Testis (tissue), 3 donors: ENCODE measurements around the gene ZNF547. TPM values are rescaled to one million over a fixed set of nuclear protein-coding genes. Genes with fewer than 3 reads are reported as not detected.

Source experiments
- polyA plus RNA-seq: library from polyadenylated mRNA; stranded (reverse); fragments of 350-450 nt; fragmentation: Illumina TruSeq; extraction: RNeasy Lipid Tissue Mini Kit (QIAGEN cat#74804); gene quantifications from one replicate; pipeline ENCODE4 v1.2.3, GENCODE V29; 2014; ENCODE audit warnings: low read depth, low replicate concordance; ENCODE audit not compliant: insufficient read depth
- total RNA-seq, 2 donors: library from RNA; depleted of rRNA; stranded (reverse); fragments of >200 nt; gene quantifications; one replicate each; pipeline ENCODE4 v1.2.3, GENCODE V29; 2016

Gene ZNF547
- total and polyA plus RNA-seq, 3 donors from 2014 or later, result 4.7 to 11.8 (median 7.8) TPM

Other genes starting within 250 kb of the ZNF547 start
- 1 to 10 TPM; 2.9 to 4.6 TPM for gene USP29, start 243.6 kb upstream of the ZNF547 start, total RNA-seq
- 9.9 TPM for gene USP29, start 243.6 kb upstream of the ZNF547 start, polyA plus RNA-seq
- gene ZIM3, start 218.3 kb upstream of the ZNF547 start, total RNA-seq, result under 1 TPM in 1 of 2 donors, not detected in 1; 0.19 TPM
- gene ZIM3, start 218.3 kb upstream of the ZNF547 start, polyA plus RNA-seq, result not detected
- under 1 TPM; 0.31 to 0.87 TPM for gene DUXA, start 196.1 kb upstream of the ZNF547 start, total RNA-seq
- not detected for gene DUXA, start 196.1 kb upstream of the ZNF547 start, polyA plus RNA-seq
- 10 to 100 TPM; 47.6 to 48.3 TPM for gene ZNF264, start 172.1 kb upstream of the ZNF547 start, total RNA-seq
- gene ZNF264, start 172.1 kb upstream of the ZNF547 start, polyA plus RNA-seq, result 28.7 TPM
- gene AURKC, start 132.5 kb upstream of the ZNF547 start, total RNA-seq, result 10 to 100 TPM; 33.8 to 35.1 TPM
- gene AURKC, start 132.5 kb upstream of the ZNF547 start, polyA plus RNA-seq, result 109 TPM
- 10 to 100 TPM; 19.6 to 23.0 TPM for gene ZNF805, start 122.9 kb upstream of the ZNF547 start, total RNA-seq
- 6.8 TPM for gene ZNF805, start 122.9 kb upstream of the ZNF547 start, polyA plus RNA-seq
- 10 to 100 TPM; 59.5 to 65.9 TPM for gene ZNF460, start 83.1 kb upstream of the ZNF547 start, total RNA-seq
- 5.0 TPM for gene ZNF460, start 83.1 kb upstream of the ZNF547 start, polyA plus RNA-seq
- 10 to 100 TPM; 11.3 to 12.3 TPM for gene ZNF543, start 43.1 kb upstream of the ZNF547 start, total RNA-seq
- gene ZNF543, start 43.1 kb upstream of the ZNF547 start, polyA plus RNA-seq, result 4.7 TPM
- gene ZNF304, start 12.3 kb upstream of the ZNF547 start, total RNA-seq, result 10 to 100 TPM; 10.8 to 11.4 TPM
- gene ZNF304, start 12.3 kb upstream of the ZNF547 start, polyA plus RNA-seq, result 9.5 TPM
- 10 to 100 TPM; 30.2 to 31.2 TPM for gene TRAPPC2B, start within 50 bp of the ZNF547 start, total RNA-seq
- 24.0 TPM for gene TRAPPC2B, start within 50 bp of the ZNF547 start, polyA plus RNA-seq
- gene ZNF548, start 26.3 kb downstream of the ZNF547 start, total RNA-seq, result 10 to 100 TPM; 35.4 to 39.3 TPM
- gene ZNF548, start 26.3 kb downstream of the ZNF547 start, polyA plus RNA-seq, result 14.6 TPM
- gene ZNF17, start 47.6 kb downstream of the ZNF547 start, total RNA-seq, result 10 to 100 TPM; 19.8 to 25.5 TPM
- gene ZNF17, start 47.6 kb downstream of the ZNF547 start, polyA plus RNA-seq, result 7.4 TPM
- 10 to 100 TPM; 11.2 to 14.1 TPM for gene ZNF749, start 71.8 kb downstream of the ZNF547 start, total RNA-seq
- gene ZNF749, start 71.8 kb downstream of the ZNF547 start, polyA plus RNA-seq, result 7.9 TPM
- 1 to 10 TPM; 5.3 to 7.8 TPM for gene VN1R1, start 93.6 kb downstream of the ZNF547 start, total RNA-seq
- 0.44 TPM for gene VN1R1, start 93.6 kb downstream of the ZNF547 start, polyA plus RNA-seq
- 10 to 100 TPM; 39.8 to 57.3 TPM for gene ZNF772, start 114.0 kb downstream of the ZNF547 start, total RNA-seq
- 7.6 TPM for gene ZNF772, start 114.0 kb downstream of the ZNF547 start, polyA plus RNA-seq
- 10 to 100 TPM; 15.1 to 23.6 TPM for gene ZNF419, start 124.2 kb downstream of the ZNF547 start, total RNA-seq
- 10.1 TPM for gene ZNF419, start 124.2 kb downstream of the ZNF547 start, polyA plus RNA-seq
- 10 to 100 TPM; 31.2 to 33.3 TPM for gene ZNF773, start 136.4 kb downstream of the ZNF547 start, total RNA-seq
- gene ZNF773, start 136.4 kb downstream of the ZNF547 start, polyA plus RNA-seq, result 7.3 TPM
- gene ZNF549, start 163.8 kb downstream of the ZNF547 start, total RNA-seq, result 10 to 100 TPM; 12.8 to 13.5 TPM
- gene ZNF549, start 163.8 kb downstream of the ZNF547 start, polyA plus RNA-seq, result 6.9 TPM
- 10 to 100 TPM in 1 of 2 donors, 1 to 10 TPM in 1; 9.9 to 10.7 TPM for gene ZNF550, start 196.3 kb downstream of the ZNF547 start, total RNA-seq
- 5.7 TPM for gene ZNF550, start 196.3 kb downstream of the ZNF547 start, polyA plus RNA-seq
- 10 to 100 TPM in 1 of 2 donors, 1 to 10 TPM in 1; 8.7 to 10.9 TPM for gene ZNF416, start 215.4 kb downstream of the ZNF547 start, total RNA-seq
- 9.4 TPM for gene ZNF416, start 215.4 kb downstream of the ZNF547 start, polyA plus RNA-seq
- 10 to 100 TPM; 15.1 to 21.7 TPM for gene ZIK1, start 220.6 kb downstream of the ZNF547 start, total RNA-seq
- gene ZIK1, start 220.6 kb downstream of the ZNF547 start, polyA plus RNA-seq, result 8.9 TPM
- 1 to 10 TPM; 4.6 to 9.8 TPM for gene ZNF530, start 236.3 kb downstream of the ZNF547 start, total RNA-seq
- 3.0 TPM for gene ZNF530, start 236.3 kb downstream of the ZNF547 start, polyA plus RNA-seq